Activated T-cell treated with anti-CD3 and anti-CD28 coated beads for 48 hours (primary cell): Measurements from ENCODE around the gene ZNF765.
"Not testable (repeated sequence)": the region's sequence is repeated elsewhere in the genome, so short reads cannot be mapped to it uniquely, and the experiment has no call there.

ENCODE experiments used
- DNase-seq: peaks from one replicate; pipeline ENCODE4 v3.0.0-alpha.2; 2020; ENCODE audit warnings: low read depth

ZNF765 gene

GRCh38 chr19:53422551-53422950 lies 27.6 kb downstream of the ZNF765 start:
- DNase-seq: no peak

GRCh38 chr19:53423074-53423473 lies 28.1 kb downstream of the ZNF765 start:
- not testable (repeated sequence) for DNase-seq

- not testable (repeated sequence) for DNase-seq
These were observed 28.7 kb downstream of the ZNF765 start for GRCh38 chr19:53423680-53424079.

DNA sequence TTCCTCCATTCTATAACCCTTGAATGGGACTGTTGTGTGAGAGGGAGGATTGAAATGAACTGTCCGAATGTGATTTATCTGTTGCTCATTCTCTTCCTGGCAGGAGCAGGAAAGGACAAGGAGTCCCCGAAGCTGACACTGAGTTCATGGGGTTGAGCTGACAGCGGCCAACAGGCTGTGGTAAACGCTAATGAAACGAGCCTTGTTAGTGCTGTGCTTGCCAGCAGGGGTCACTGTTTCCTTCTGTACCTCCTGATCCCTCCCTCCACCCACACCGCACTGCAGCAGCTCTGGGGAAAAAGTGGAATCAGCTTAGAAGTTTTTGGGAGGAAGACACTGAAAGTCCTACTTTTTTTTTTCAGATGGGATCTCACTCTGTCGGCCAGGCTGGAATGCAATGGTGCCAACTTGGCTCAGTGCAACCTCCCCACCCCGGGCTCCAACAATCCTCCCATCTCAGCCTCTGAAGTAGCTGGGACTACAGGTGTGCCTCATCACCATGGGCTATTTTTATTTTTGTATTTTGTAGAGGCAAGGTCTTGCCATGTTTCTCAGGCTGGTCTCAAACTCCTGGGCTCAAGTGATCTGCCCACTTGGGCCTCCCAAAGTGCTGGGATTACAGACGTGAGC lies 30.1 kb downstream of the ZNF765 start:
- DNase-seq: peak; percentile 44

DNA sequence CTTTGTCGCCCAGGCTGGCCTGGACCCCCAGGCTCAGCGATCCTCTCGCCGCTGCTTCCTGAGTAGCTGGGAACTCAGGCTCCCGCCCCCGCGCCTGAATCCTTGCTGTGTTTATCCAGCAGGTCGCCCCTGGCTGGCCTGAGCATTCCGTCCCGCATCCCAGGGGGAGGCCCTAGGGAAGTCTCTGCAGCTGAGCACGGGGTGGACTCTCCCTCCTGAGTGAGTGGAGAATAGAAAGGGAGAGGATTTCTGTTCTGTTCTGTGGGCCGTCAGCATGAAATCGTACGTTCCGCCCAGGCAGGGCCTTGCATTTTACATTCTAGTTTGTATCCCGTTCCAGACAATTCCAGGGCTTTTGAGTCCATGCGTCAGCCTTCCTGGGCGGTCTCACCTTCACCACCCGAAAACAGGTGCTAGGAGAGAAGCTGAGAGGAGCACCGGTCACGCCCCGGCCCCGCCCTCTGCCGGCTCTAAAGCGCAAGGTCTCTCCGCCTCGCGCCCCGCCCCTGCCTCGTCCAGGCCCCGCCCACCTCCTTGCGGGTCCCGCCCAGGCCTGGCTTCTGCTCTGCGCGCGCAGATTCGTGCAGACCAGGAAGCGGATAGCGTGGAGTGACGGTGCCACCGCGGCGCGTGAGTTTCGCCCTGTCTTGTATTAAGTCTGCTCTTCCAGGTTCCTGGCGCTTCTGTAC lies 36.6 kb downstream of the ZNF765 start, which contains the start of gene ZNF761:
TSS of gene ZNF761 (plus strand) at position 586 of the 689 bp plus-strand sequence. CDS start 15,285 bp downstream, outside the sequence.
- peak; percentile 97 for DNase-seq

DNA sequence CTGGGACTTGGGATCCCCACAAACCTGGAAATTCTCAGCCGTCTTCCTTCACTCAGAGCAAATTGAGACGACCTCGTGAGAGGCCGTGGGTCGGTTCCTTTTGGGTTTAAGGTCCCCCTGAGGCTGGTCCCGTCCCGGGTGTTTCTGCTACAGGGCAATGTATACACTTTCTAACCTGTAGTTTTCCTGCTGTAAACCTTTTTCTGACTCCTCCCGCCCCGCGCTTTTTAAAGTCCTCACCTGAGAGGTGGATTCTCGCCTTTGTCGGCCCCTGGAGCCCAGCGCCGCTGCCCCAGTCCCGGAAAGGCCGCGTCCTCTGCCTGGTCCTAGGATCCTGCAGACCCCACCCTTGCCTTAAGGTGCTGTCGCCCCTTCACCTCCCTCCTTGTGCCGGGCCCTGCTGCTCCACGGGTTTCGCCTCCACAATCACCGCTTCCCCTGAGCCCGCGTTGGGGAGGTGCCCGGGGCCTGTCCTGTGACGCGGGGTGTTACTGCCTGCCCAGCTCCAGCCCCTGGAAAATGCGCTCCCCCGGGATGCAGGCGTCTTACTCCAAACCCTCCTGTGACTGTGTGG lies 37.2 kb downstream of the ZNF765 start:
- DNase-seq: peak; percentile 10

DNA sequence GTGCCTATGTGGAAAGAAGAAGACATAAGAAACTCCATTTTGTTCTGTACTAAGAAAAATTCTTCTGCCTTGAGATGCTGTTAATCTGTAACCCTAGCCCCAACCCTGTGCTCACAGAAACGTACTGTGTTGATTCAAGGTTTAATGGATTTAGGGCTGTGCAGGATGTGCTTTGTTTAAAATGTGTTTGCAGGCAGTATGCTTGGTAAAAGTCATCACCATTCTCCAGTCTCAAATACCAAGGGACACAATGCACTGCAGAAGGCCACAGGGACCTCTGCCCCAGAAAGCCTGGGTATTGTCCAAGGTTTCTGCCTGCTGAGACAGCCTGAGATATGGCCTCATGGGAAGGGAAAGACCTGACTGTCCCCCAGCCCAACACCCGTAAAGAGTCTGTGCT lies 48.9 kb downstream of the ZNF765 start:
- DNase-seq: not testable (repeated sequence)

GRCh38 chr19:53447196-53447595 lies 52.2 kb downstream of the ZNF765 start:
- not testable (repeated sequence) for DNase-seq

- DNase-seq: no peak
These were observed 60.9 kb downstream of the ZNF765 start for GRCh38 chr19:53455828-53456227.

- DNase-seq: not testable (repeated sequence)
These were observed 65.3 kb downstream of the ZNF765 start for GRCh38 chr19:53460131-53460721.

GRCh38 chr19:53461866-53462265 lies 66.9 kb downstream of the ZNF765 start:
- DNase-seq: no peak

DNA sequence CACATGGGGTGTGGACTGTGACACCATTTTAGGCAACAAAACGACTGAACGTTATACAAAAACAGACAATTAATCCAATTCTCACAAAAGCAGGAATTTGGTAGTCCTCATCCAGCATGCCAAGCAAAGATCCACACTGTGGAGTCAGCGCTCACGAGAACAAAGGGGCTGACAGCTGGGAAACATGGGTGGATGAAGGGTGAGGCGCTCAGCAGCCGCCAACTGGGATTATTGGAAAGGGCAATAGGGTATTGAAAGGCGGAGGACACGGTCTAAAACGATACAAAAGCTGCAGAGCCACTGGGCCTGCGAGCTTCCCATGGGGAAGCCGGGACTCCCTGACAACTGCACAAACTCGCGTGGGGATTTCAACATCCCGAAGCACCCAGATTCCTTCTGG lies 67.9 kb downstream of the ZNF765 start:
- DNase-seq: no peak

GRCh38 chr19:53463263-53463662 lies 68.3 kb downstream of the ZNF765 start:
- DNase-seq: no peak

DNA sequence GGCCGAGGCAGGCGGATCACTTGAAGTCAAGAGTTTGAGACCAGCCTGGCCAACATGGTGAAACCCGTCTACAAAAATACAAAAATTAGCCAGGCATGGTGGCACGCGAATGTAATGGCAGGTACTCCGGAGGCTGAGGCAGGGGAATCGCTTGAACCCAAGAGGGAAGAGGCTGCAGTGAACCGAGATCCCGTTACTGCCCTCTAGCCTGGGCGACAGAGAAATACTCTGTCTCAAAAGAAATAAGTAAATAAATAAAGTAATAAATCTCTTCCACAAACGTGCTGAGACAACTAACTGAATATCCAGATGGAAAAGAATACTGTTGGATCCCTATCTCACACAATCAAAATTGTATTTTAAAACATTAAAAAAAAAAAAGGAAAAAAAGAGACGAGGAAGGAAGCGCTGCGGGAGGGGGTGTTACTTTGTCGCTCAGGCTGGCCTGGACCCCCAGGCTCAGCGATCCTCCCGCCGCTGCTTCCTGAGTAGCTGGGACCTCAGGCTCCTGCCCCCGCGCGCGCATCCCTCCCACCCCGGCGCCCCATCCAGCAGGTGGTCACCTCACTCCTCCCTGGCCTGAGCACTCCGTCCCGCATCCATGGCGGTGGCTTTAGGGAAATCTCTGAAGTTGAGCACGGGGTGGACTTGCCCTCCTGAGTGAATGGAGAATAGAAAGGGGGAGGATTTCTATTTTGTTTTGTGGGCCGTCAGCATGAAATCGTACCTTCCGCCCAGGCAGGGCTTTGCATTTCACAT lies 72.0 kb downstream of the ZNF765 start:
- DNase-seq: no peak

DNA sequence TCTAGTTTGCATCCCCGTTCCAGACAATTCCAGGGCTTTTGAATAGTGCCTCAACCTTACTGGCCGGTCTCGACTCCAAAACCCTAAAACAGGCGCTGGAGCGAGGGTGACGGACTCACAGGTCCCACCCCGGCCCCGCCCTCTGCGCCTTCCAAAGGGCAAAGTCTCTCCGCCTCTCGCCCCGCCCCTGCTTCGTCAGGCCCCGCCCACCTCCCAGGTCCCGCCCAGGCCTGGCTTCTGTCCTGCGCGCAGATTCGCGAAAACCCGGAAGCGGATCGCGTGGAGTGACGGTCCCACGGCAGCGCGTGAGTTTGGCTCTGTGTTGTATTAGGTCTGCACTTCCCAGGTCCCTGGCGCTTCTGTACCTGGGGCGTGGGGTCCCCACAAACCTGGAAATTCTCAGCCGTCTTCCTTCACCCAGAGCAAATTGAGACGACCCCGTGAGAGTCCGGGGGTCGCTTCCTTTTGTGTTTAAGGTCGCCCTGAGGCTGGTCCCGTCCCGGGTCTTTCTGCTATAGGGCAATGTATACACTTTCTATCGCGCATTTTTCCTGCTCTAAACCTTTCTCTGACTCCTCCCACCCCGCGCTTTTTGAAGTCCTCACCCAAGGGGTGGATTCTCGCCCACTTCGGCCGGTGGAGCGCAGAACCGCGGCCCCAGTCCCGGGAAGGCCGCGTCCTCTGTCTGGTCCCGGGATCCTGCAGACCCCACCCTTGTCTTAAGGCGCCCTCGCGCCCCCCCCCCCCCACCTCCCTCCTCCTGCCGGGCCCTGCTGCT lies 72.7 kb downstream of the ZNF765 start, which contains the start of gene ZNF813:
TSS of gene ZNF813 (plus strand) at position 249 of the 778 bp plus-strand sequence. CDS start 16,090 bp downstream, outside the sequence.
- peak; percentile 92 for DNase-seq

- DNase-seq: not testable (repeated sequence)
These were observed 73.7 kb downstream of the ZNF765 start for GRCh38 chr19:53468628-53469027.

- no peak for DNase-seq
These were observed 77.0 kb downstream of the ZNF765 start for GRCh38 chr19:53471916-53472315.

DNA sequence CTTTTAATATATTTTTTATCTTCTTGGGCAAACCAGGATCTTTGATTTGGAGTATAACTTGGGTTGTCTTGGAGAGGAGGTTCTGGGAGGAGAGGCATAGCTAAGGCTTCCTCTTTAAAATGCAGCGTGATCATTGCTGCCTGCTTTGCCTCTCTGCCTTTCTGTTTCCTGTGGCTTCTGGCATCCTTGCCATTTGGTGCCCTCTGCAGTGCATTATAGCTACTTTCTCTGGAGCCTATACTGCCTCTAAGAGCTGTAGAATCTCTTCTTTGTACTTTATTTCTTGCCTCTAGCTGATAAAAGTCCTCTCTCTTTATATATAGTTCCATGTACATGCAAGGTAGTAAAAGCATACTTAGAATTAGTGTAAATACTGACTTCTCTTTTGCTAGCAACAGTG lies 79.9 kb downstream of the ZNF765 start:
- not testable (repeated sequence) for DNase-seq

DNA sequence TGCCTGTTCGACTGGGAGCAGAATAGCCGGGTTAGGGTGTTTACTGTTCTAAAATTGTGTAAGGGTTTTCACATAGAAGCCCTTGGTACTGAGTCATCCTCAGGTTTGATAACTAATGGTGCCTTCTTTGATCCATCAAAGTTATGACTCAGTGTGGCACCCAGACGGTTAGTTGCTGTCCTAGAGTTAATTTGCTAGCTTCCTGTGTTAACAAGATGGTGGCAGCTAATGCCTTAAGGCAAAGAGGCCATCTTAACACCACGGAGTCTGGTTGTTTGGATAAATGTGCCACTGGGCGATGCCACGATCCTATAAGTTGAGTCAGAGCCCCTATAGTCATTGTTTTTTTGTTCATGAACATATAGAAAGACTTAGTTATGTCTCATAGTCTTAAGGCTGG lies 80.5 kb downstream of the ZNF765 start:
- DNase-seq: not testable (repeated sequence)
